B cell (primary cell): ENCODE measurements around the gene KIF22. TPM values are rescaled to one million over a fixed set of nuclear protein-coding genes. Genes with fewer than 3 reads are reported as not detected.
A peak's percentile ranks its signal among the peaks of the same experiment; 100 is the strongest.

Experiments used
- ATAC-seq: fragments of 200-7000 bp; cut with Tn5 transposase; one replicate; pipeline ENCODE4 v1.10.0; 2021; ENCODE audit warnings: low read depth, mild to moderate bottlenecking, moderate number of reproducible peaks, moderate library complexity
- CTCF ChIA-PET: fragments of 350-600 bp; sonication (Branson Sonifier 250); formaldehyde crosslinking; loops from one replicate; lab custom pipeline; 2021; ENCODE audit warnings: antibody characterized with exemption, inconsistent platforms; lab: Charles Lee
- POLR2A ChIA-PET: fragments of 350-600 bp; sonication (Branson Sonifier 250); formaldehyde crosslinking; loops from one replicate; lab custom pipeline; 2021; ENCODE audit warnings: antibody characterized with exemption; lab: Charles Lee
- DNase-seq: peaks from one replicate; pipeline ENCODE4 v3.0.0; 2013
- H2AFZ ChIP-seq: 2 replicates; pipeline ENCODE4 v1.6.1; 2012; ENCODE audit warnings: mild to moderate bottlenecking, low read depth, low read length; ENCODE audit not compliant: insufficient read depth, poor library complexity, severe bottlenecking
- H3K27ac ChIP-seq, 2 donors: 1 replicate in 1 of 2; 2 replicates in 1 of 2; pipeline ENCODE4 v1.5.1; 2012 to 2013; ENCODE audit warnings: low read length in 2 of 2, mild to moderate bottlenecking in 2 of 2, moderate library complexity in 1 of 2
- H3K27me3 ChIP-seq, 4 experiments: fragments of 200-600 bp in 1 of 4; sonication (generic) in 1 of 4; replicated peaks in 1 of 4; 1 replicate in 2 of 4; 2 replicates in 2 of 4; pipeline versions ENCODE4 v1.6.1 to v1.7.0; 2013 to 2016; ENCODE audit warnings: low read length in 3 of 4, mild to moderate bottlenecking in 2 of 4, mixed read lengths in 1 of 4, moderate library complexity in 1 of 4; ENCODE audit not compliant: insufficient read depth in 4 of 4, control insufficient read depth in 3 of 4; ENCODE audit errors: control extremely low read depth in 1 of 4
- H3K36me3 ChIP-seq, 2 experiments: replicated peaks in 1 of 2; 1 replicate in 1 of 2; 2 replicates in 1 of 2; pipeline versions ENCODE4 v1.6.1 to v1.7.1; 2013; ENCODE audit warnings: low read length in 1 of 2; ENCODE audit not compliant: insufficient read depth in 2 of 2, control insufficient read depth in 1 of 2; ENCODE audit errors: control extremely low read depth in 1 of 2, extremely low read depth in 1 of 2
- H3K4me1 ChIP-seq, 2 donors: fragments of 200-600 bp in 1 of 2; sonication (generic) in 1 of 2; 1 replicate in 1 of 2; 2 replicates in 1 of 2; pipeline versions ENCODE4 v1.5.1 to v1.6.1; 2013 to 2017; ENCODE audit warnings: low read length in 2 of 2; ENCODE audit not compliant: control insufficient read depth in 2 of 2, insufficient read depth in 2 of 2
- H3K4me2 ChIP-seq: replicated peaks from 2 replicates; pipeline ENCODE3; 2012; ENCODE audit warnings: mild to moderate bottlenecking, low read depth, low read length; ENCODE audit not compliant: poor library complexity, severe bottlenecking
- H3K4me3 ChIP-seq, 5 experiments: fragments of 200-600 bp in 1 of 5; sonication (generic) in 1 of 5; 1 replicate in 3 of 5; 2 replicates in 2 of 5; pipeline versions ENCODE4 v1.5.1 to v1.7.0; 2011 to 2016; ENCODE audit warnings: low read length in 4 of 5, mild to moderate bottlenecking in 4 of 5, low read depth in 2 of 5, control low read depth in 1 of 5, moderate library complexity in 1 of 5; ENCODE audit not compliant: insufficient read depth in 1 of 5; ENCODE audit errors: control extremely low read depth in 1 of 5, extremely low read depth in 1 of 5
- H3K79me2 ChIP-seq: fragments of 200-600 bp; sonication (generic); one replicate; pipeline ENCODE4 v1.6.0; 2016; ENCODE audit warnings: low read length; ENCODE audit not compliant: control insufficient read depth, insufficient read depth
- H3K9ac ChIP-seq: fragments of 200-600 bp; sonication (generic); 2 replicates; pipeline ENCODE4 v1.6.1; 2017; ENCODE audit warnings: mild to moderate bottlenecking, low read length, moderate library complexity
- H3K9me3 ChIP-seq, 3 donors: one replicate each; pipeline versions ENCODE4 v1.6.1 to v1.7.1; 2013; ENCODE audit warnings: low read length in 2 of 3; ENCODE audit not compliant: control insufficient read depth in 2 of 3, insufficient read depth in 1 of 3; ENCODE audit errors: control extremely low read depth in 1 of 3
- H4K20me1 ChIP-seq: 2 replicates; pipeline ENCODE4 v1.6.0; 2012; ENCODE audit warnings: mild to moderate bottlenecking, low read length; ENCODE audit not compliant: insufficient read depth, control insufficient read depth, poor library complexity, severe bottlenecking
- H3K27ac Mint-ChIP-seq: one replicate; pipeline ENCODE4 v1.8.0; 2021; ENCODE audit warnings: mixed read lengths
- H3K27me3 Mint-ChIP-seq: one replicate; pipeline ENCODE4 v1.8.0; 2021; ENCODE audit warnings: mixed read lengths
- H3K4me1 Mint-ChIP-seq: one replicate; pipeline ENCODE4 v1.8.0; 2021; ENCODE audit warnings: mixed read lengths
- H3K4me3 Mint-ChIP-seq: one replicate; pipeline ENCODE4 v1.8.0; 2021; ENCODE audit warnings: mixed read lengths
- H3K9me3 Mint-ChIP-seq: one replicate; pipeline ENCODE4 v1.8.0; 2022; ENCODE audit warnings: mixed read lengths; ENCODE audit not compliant: insufficient read depth
- CTCF ChIP-seq: fragments of 200-600 bp; IDR thresholded peaks from one replicate; pipeline ENCODE4 v1.8.0; 2022; ENCODE audit warnings: antibody characterized with exemption, mild to moderate bottlenecking
- EZH2 ChIP-seq: IDR thresholded peaks from 2 replicates; pipeline ENCODE4 v1.6.1; 2012; ENCODE audit warnings: borderline replicate concordance, low read depth, mild to moderate bottlenecking, moderate library complexity, low read length; ENCODE audit not compliant: insufficient read depth, poor library complexity, severe bottlenecking
- WGBS: methylation state at CpG from one replicate; pipeline ENCODE4 v1.1.5; 2013; ENCODE audit warnings: missing lambda C conversion rate; ENCODE audit not compliant: insufficient coverage; 5-methylcytosine and 5-hydroxymethylcytosine counted together
- intact Hi-C: fragments of 100-400 bp; cut with micrococcal nuclease; formaldehyde crosslinking; loops from one replicate; pipeline ENCODE4 v1.10.0; 2022
- polyA plus RNA-seq: library from polyadenylated mRNA; depleted of rRNA; stranded (reverse); fragments of >200 nt; gene quantifications from 2 replicates; pipeline ENCODE4 v1.2.3, GENCODE V29; 2012
- total RNA-seq, 2 donors: library from RNA; stranded (reverse); fragments of 120-200 nt in 1 of 2; gene quantifications; 1 replicate in 1 of 2; 2 replicates in 1 of 2; pipeline versions ENCODE4 v1.2.3 to v1.2.4, GENCODE V29; 2013 to 2022

KIF22 gene
- total and polyA plus RNA-seq, 2 donors (not counting 1 experiment from before 2014, with no cell fraction given), result 53.9 to 57.2 TPM

GRCh38 chr16:29807426-29808218 is 17.1 kb downstream of the KIF22 start:
- H3K4me3 ChIP-seq, result peak overlapping the region; percentile 32 to 68 (median 51)
- H2AFZ ChIP-seq, result peak overlapping the region; percentile 62
- ATAC-seq (peak; percentile 21), DNase-seq (peak; percentile 94)
- H3K27ac ChIP-seq, result peak overlapping the region; percentile 68 to 89
- peak overlapping the region; percentile 63 for H3K9ac ChIP-seq
- WGBS, result under 1% methylated on average over 59 of the region's 69 CpGs
- peaks cover 39% of the 10 kb centered on the region for H4K20me1 ChIP-seq
- peaks cover 37% of the 10 kb centered on the region for H3K79me2 ChIP-seq
- ChIA-PET CTCF (interaction anchor here (0.7 to 3.8 kb wide), 21 partner anchors 11 to 224 kb away, joined by 3 to 66 read pairs (median 4); partner anchors contain the start of genes C16orf54, KIF22, MVP and PAGR1), POLR2A (interaction anchor here (0.7 to 2.8 kb wide), 10 partner anchors 9 to 258 kb away, joined by 3 to 31 read pairs (median 6); partner anchors contain the start of genes ALDOA, KCTD13, KIF22 and PAGR1)
- peaks cover 2 to 18% of the 10 kb centered on the region in 2 experiments for H3K36me3 ChIP-seq
- H3K4me1 Mint-ChIP-seq, result peaks cover 60% of the 10 kb centered on the region
- peaks cover 0 to 5% (median 0%) of the 10 kb centered on the region in 3 donors for H3K9me3 ChIP-seq
- intact Hi-C loops, result loop anchor here (1.0 to 5.0 kb wide), 3 partner anchors 41 to 198 kb away; no protein-coding TSS in a partner anchor
- peaks cover 63 to 69% of the 10 kb centered on the region in 2 donors for H3K4me1 ChIP-seq
- peak overlapping the region; percentile 93 for H3K4me3 Mint-ChIP-seq
- TF ChIP-seq EZH2 (no peak), CTCF (peak; percentile 41)
- H3K9me3 Mint-ChIP-seq, result no peaks in the 10 kb centered on the region
- peak overlapping the region; percentile 94 for H3K27ac Mint-ChIP-seq
- peaks cover 0 to 13% (median 5%) of the 10 kb centered on the region in 4 experiments for H3K27me3 ChIP-seq
- H3K27me3 Mint-ChIP-seq, result no peaks in the 10 kb centered on the region
- peak overlapping the region; percentile 99 for H3K4me2 ChIP-seq
